Measurements from ENCODE around the gene PCCA. TPM values are rescaled to one million over a fixed set of nuclear protein-coding genes. Genes with fewer than 3 reads are reported as not detected.

The PCCA gene
- total and polyA plus RNA-seq, 4 donors: 30.1 to 160 (median 76.3) TPM

- H3K36me3 ChIP-seq (ENCODE audit: control insufficient read depth in 4 of 4, insufficient read depth in 3 of 4, low read depth in 1 of 4, low read length in 3 of 4): peaks cover 0 to 10% (median 4%) of the 10 kb centered on the region in 4 donors
- WGBS: 91% methylated on average over 4 of the region's 4 CpGs
- H3K9me3 ChIP-seq (ENCODE audit: control insufficient read depth in 4 of 4, low read length in 3 of 4): no peaks in the 10 kb centered on the region
- H3K27me3 ChIP-seq (ENCODE audit: control insufficient read depth in 4 of 4, insufficient read depth in 4 of 4, low read length in 3 of 4): no peaks in the 10 kb centered on the region
- H3K4me3 ChIP-seq (ENCODE audit: low read depth in 1 of 3, low read length in 3 of 3): no peak overlapping the region
- H3K9ac ChIP-seq (ENCODE audit: low read depth in 1 of 2, low read length in 2 of 2): no peak overlapping the region
- TF ChIP-seq RAD21 (IDR thresholded peaks at IDR 0.05) (no peak), JUND (IDR thresholded peaks at IDR 0.05) (no peak)
- TF ChIP-seq, protein P1, sequence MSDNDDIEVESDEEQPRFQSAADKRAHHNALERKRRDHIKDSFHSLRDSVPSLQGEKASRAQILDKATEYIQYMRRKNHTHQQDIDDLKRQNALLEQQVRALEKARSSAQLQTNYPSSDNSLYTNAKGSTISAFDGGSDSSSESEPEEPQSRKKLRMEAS (IDR thresholded peaks at IDR 0.05): no peak
- H3K4me1 ChIP-seq (ENCODE audit: control insufficient read depth in 4 of 4, insufficient read depth in 4 of 4, low read length in 3 of 4): no peaks in the 10 kb centered on the region
- DNase-seq (ENCODE audit: low spot score): no peak
- H3K27ac ChIP-seq (ENCODE audit: low read depth in 1 of 2, low read length in 2 of 2): no peak overlapping the region
Measured at GRCh38 chr13:100290165-100290801, 201.4 kb downstream of the PCCA start.

DNA sequence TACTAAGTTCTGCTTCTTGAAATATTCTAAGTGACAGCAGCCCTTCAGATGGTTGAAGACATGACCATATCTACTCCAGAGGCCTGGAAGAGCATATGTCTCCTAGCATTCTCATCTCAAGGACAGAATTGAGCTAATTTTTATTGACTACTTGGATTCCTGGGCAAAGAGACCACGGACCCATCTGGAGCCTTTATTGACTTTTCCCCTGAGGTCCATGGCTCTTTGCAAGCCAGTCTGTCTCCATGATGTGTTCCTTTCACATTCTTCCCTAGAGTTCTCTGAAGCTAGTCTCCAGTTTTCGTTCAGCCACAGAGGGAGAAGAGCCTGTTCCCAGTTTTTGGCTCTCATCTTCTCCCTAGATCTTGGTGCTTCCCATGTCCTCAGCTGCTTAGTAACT lies 202.7 kb downstream of the PCCA start:
- Histone ChIP-seq H3K36me3 (ENCODE audit: control insufficient read depth in 4 of 4, insufficient read depth in 3 of 4, low read depth in 1 of 4, low read length in 3 of 4) (peaks cover 0 to 10% (median 6%) of the 10 kb centered on the region in 4 donors), H3K9ac (ENCODE audit: low read depth in 1 of 2, low read length in 2 of 2) (no peak overlapping the region), H3K27me3 (ENCODE audit: control insufficient read depth in 4 of 4, insufficient read depth in 4 of 4, low read length in 3 of 4) (no peaks in the 10 kb centered on the region), H3K9me3 (ENCODE audit: control insufficient read depth in 4 of 4, low read length in 3 of 4) (no peaks in the 10 kb centered on the region), H3K4me1 (ENCODE audit: control insufficient read depth in 4 of 4, insufficient read depth in 4 of 4, low read length in 3 of 4) (no peaks in the 10 kb centered on the region), H3K4me3 (ENCODE audit: low read depth in 1 of 3, low read length in 3 of 3) (no peak overlapping the region), H3K27ac (ENCODE audit: low read depth in 1 of 2, low read length in 2 of 2) (no peak overlapping the region)
- TF ChIP-seq RAD21 (IDR thresholded peaks at IDR 0.05): no peak
- TF ChIP-seq RXRA (IDR thresholded peaks at IDR 0.05): no peak
- TF ChIP-seq, protein P2, sequence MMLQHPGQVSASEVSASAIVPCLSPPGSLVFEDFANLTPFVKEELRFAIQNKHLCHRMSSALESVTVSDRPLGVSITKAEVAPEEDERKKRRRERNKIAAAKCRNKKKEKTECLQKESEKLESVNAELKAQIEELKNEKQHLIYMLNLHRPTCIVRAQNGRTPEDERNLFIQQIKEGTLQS (IDR thresholded peaks at IDR 0.05): no peak
- TF ChIP-seq FOXA1 (IDR thresholded peaks at IDR 0.05): no peak
- TF ChIP-seq, protein P1 (IDR thresholded peaks at IDR 0.05): no peak
- no peak for TF ChIP-seq ZBTB33 (IDR thresholded peaks at IDR 0.05)
- TF ChIP-seq, protein P3, sequence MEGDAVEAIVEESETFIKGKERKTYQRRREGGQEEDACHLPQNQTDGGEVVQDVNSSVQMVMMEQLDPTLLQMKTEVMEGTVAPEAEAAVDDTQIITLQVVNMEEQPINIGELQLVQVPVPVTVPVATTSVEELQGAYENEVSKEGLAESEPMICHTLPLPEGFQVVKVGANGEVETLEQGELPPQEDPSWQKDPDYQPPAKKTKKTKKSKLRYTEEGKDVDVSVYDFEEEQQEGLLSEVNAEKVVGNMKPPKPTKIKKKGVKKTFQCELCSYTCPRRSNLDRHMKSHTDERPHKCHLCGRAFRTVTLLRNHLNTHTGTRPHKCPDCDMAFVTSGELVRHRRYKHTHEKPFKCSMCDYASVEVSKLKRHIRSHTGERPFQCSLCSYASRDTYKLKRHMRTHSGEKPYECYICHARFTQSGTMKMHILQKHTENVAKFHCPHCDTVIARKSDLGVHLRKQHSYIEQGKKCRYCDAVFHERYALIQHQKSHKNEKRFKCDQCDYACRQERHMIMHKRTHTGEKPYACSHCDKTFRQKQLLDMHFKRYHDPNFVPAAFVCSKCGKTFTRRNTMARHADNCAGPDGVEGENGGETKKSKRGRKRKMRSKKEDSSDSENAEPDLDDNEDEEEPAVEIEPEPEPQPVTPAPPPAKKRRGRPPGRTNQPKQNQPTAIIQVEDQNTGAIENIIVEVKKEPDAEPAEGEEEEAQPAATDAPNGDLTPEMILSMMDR (IDR thresholded peaks at IDR 0.05; ENCODE audit: low read depth, low read length, missing input control): no peak
- TF ChIP-seq TAF1 (conservative IDR thresholded peaks at IDR 0.05): no peak
- no peak for TF ChIP-seq SP1 (IDR thresholded peaks at IDR 0.05)
- no peak for TF ChIP-seq YY1 (IDR thresholded peaks at IDR 0.05)
- no peak for DNase-seq (ENCODE audit: low spot score)
- 81% methylated on average over 2 of the region's 2 CpGs for WGBS

DNA sequence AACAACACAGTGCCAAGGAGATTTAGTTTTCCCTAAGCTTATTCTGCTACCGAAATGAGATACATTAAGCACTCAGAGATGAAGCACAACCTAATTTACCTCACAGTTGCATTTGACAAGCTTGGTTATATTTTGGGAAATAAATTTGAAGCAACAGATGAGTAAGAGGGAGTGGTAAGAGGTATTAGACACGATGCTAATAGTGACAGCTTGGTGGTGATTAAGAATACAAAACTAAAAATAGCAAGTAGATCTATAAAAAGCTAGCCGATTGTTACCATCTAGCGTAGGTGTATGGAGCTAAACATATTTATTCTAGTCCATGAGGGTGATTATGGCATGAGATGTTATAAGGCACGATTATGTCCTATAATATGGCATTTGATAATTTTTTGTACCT lies 208.5 kb downstream of the PCCA start:
- no peaks in the 10 kb centered on the region for H3K27me3 ChIP-seq (ENCODE audit: control insufficient read depth in 4 of 4, insufficient read depth in 4 of 4, low read length in 3 of 4)
- H3K9ac ChIP-seq (ENCODE audit: low read depth in 1 of 2, low read length in 2 of 2): no peak overlapping the region
- WGBS: 95% methylated on average over 5 of the region's 5 CpGs
- no peak overlapping the region for H3K4me3 ChIP-seq (ENCODE audit: low read depth in 1 of 3, low read length in 3 of 3)
- no peaks in the 10 kb centered on the region for H3K9me3 ChIP-seq (ENCODE audit: control insufficient read depth in 4 of 4, low read length in 3 of 4)
- H3K27ac ChIP-seq (ENCODE audit: low read depth in 1 of 2, low read length in 2 of 2): no peak overlapping the region
- H3K4me1 ChIP-seq (ENCODE audit: control insufficient read depth in 4 of 4, insufficient read depth in 4 of 4, low read length in 3 of 4): no peaks in the 10 kb centered on the region
- peaks cover 0 to 6% (median 1%) of the 10 kb centered on the region in 4 donors for H3K36me3 ChIP-seq (ENCODE audit: control insufficient read depth in 4 of 4, insufficient read depth in 3 of 4, low read depth in 1 of 4, low read length in 3 of 4)
- no peak for DNase-seq (ENCODE audit: low spot score)
- TF ChIP-seq, protein P3 (IDR thresholded peaks at IDR 0.05; ENCODE audit: low read depth, low read length, missing input control): no peak
- TF ChIP-seq GABPA (IDR thresholded peaks at IDR 0.05 in 1 of 2, conservative IDR thresholded peaks at IDR 0.05 in 1 of 2) (no peak), ZBTB33 (IDR thresholded peaks at IDR 0.05) (no peak), FOXA2 (IDR thresholded peaks at IDR 0.05) (no peak), TAF1 (conservative IDR thresholded peaks at IDR 0.05) (no peak), JUND (IDR thresholded peaks at IDR 0.05) (no peak), SP1 (IDR thresholded peaks at IDR 0.05) (no peak), RAD21 (IDR thresholded peaks at IDR 0.05) (no peak), FOXA1 (IDR thresholded peaks at IDR 0.05) (no peak), RXRA (IDR thresholded peaks at IDR 0.05) (no peak)
- TF ChIP-seq, protein P1 (IDR thresholded peaks at IDR 0.05): no peak

Measured in liver (tissue), 9 donors.